ENCODE results near the gene HACD2. TPM values are rescaled to one million over a fixed set of nuclear protein-coding genes. Genes with fewer than 3 reads are reported as not detected.
"Not testable (repeated sequence)": the region's sequence is repeated elsewhere in the genome, so short reads cannot be mapped to it uniquely, and the experiment has no call there.

Gene HACD2
- total RNA-seq, 3 donors from 2014 or later = 20.6 to 27.5 (median 26.8) TPM

DNA sequence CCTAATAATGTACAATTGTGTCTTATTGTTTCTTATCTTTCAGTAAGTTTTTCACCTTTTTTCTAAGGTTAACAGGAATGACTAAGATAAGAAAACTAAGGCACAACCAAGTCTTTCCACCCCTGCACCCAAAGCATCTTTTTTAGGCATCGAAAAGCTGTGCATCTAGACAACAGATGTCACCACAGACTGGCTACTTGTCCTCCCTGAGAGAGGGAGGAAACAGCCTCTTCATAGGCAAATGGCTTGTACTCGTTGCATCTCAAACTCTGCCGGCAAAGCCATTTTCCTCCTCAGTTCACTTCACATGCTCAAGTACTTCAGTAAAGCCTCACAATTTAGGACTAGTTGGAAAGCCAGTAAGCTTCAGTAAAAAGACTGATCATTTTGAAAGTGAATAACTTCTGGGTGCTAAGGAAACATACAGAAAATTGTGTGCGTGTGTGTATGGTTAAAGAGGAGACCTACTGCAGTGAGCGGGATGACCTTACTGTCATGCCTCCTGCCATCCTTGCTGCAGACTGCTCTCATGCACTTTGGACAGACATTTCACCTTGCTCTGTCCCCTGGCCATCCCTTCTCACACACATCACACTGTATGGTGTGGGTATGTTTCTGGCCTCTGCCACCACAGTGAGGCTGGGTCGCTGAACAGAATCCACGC is 36.5 kb upstream of the HACD2 start:
- Mint-ChIP-seq H3K36me3 (ENCODE audit: insufficient read depth) (no peaks in the 10 kb centered on the region), H3K9me3 (no peaks in the 10 kb centered on the region), H3K4me3 (no peak overlapping the region), H3K4me1 (ENCODE audit: low read depth) (no peaks in the 10 kb centered on the region), H3K27me3 (ENCODE audit: low read depth) (peaks cover 1% of the 10 kb centered on the region)
- ATAC-seq (no peak), DNase-seq (no peak)

DNA sequence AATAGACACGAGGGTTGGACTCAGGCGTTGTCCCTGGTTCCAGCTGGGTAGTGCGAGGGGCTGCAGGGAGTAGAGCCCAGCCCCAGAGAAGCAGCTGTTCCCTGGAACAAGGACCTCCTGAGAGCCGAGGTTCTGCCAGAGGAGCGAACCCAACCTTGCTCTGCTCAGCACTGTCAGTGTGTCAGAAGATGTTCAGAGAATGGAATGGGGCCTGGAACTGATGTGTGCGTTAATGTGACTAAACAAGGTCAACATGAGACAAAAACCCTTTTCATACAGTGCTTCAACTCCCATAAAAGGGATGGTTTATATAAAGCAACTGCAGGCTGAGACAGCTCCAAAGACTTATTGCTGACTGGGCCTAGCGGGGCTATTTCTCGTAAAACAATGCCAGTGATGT is 35.5 kb upstream of the HACD2 start:
- DNase-seq = no peak
- H3K9me3 Mint-ChIP-seq = no peaks in the 10 kb centered on the region
- H3K4me1 Mint-ChIP-seq (ENCODE audit: low read depth) = no peaks in the 10 kb centered on the region
- ATAC-seq = no peak
- no peaks in the 10 kb centered on the region for H3K36me3 Mint-ChIP-seq (ENCODE audit: insufficient read depth)
- H3K27me3 Mint-ChIP-seq (ENCODE audit: low read depth) = peaks cover 1% of the 10 kb centered on the region
- no peak overlapping the region for H3K4me3 Mint-ChIP-seq

DNA sequence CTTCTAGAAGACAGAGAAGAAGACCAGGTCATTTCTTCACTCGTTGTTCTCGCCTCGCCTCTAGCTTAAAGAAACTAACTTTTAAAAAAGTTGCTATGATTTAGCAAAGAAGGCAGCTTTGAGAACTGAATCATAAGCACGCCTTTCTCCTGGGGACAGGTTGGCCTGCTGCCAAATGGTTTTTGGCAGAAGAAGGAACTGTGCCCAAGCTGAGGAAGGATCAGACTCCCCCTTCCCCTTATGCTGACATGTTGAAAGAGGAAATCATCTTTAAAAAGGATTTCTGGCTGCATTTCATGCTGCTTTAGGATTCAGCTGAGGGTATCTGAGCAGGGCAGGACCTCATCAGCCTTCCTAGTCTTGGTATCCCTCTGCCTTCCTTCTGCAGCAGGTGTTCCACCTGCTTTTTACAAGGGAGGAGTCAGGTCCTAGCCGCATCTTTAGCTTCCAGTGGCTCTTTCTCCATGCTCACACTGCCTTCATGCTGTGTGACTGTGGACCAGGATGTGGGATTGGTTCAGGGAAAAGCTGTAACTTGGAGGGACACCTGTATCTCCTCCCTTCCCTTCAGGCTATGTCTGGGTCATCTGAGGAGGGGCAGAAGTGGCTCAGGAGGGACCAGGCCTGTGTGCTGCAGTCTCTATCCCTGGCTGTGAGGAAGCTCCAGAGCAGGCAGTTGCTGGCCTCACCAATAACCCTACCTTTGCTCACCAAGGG is 34.1 kb upstream of the HACD2 start:
- ATAC-seq (no peak), DNase-seq (no peak)
- Mint-ChIP-seq H3K27me3 (ENCODE audit: low read depth) (no peaks in the 10 kb centered on the region), H3K9me3 (no peaks in the 10 kb centered on the region), H3K4me1 (ENCODE audit: low read depth) (no peaks in the 10 kb centered on the region), H3K4me3 (no peak overlapping the region), H3K36me3 (ENCODE audit: insufficient read depth) (peaks cover 3% of the 10 kb centered on the region)

DNA sequence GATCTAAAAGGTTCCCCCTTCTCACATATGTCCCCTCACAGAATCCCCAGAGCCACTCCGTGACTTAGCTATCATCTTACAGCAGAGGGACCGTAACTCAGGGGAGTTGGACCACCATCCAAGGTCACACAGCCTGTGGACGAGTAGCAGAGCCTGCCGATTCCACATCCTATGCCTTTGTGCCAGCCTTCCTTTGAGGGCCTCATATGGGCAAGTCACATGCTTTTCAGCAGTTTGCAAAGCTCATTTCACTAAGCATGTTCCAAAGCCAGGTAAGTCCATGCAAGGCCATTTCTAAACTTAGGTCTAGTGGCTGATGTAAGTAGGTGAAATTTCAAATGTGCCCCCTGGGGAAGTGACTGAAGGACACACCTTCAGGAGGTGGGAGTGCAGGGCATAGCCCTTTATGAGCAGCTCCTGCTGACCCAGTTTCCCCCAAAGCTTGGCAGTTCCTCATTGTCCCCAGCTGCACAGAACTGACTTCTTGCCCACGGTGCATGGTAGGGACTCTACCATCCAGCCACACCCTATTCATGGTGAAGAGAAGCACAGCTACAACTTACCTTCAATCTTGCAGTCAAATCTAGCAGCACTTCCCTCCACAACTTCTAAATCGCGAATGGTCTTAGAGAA is 33.3 kb upstream of the HACD2 start:
- ATAC-seq (no peak), DNase-seq (no peak)
- Mint-ChIP-seq H3K4me3 (no peak overlapping the region), H3K4me1 (ENCODE audit: low read depth) (no peaks in the 10 kb centered on the region), H3K9me3 (no peaks in the 10 kb centered on the region), H3K36me3 (ENCODE audit: insufficient read depth) (peaks cover 3% of the 10 kb centered on the region), H3K27me3 (ENCODE audit: low read depth) (no peaks in the 10 kb centered on the region)

DNA sequence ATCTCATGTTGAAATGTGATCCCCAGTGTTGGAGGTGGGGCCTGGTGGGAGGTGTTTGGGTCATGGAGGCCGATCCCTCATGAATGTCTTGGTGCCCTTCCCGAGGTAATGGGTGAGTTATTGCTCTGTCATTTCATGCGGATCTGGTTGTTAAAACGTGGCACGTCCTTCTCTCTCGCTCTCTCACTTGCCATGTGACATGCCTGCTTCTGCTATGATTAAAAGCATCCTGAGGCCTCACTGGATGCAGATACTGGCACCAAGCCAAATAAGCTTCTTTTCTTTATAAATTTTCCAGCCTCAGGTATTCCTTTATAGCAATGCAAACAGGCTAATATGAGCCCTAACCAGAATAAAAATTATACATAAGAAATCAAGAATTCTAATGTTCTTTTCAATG is 31.7 kb upstream of the HACD2 start:
- no peak overlapping the region for H3K4me3 Mint-ChIP-seq
- H3K4me1 Mint-ChIP-seq (ENCODE audit: low read depth) = no peaks in the 10 kb centered on the region
- ATAC-seq (no peak), DNase-seq (no peak)
- H3K27me3 Mint-ChIP-seq (ENCODE audit: low read depth) = no peaks in the 10 kb centered on the region
- H3K9me3 Mint-ChIP-seq = no peaks in the 10 kb centered on the region
- H3K36me3 Mint-ChIP-seq (ENCODE audit: insufficient read depth) = peaks cover 7% of the 10 kb centered on the region

DNA sequence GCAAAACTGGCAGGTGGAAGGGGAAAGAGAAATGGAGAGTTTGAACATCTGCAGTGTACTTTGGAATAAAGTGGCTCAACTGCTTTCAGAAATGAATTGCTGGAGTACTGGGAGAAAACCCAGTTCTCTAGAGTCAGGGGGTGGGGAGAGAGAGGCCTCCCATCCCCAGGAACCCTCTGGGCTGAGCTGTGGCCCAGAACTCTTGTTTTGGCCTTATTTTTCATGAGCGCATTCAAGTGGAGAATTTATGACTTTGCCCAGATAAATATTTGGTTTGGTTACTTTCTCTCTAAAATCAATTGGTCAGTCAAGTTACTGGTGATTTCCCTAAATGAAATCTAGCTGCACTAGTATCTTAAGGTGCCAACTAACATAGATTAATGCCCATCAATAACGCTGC is 28.7 kb upstream of the HACD2 start:
- peaks cover 7% of the 10 kb centered on the region for H3K36me3 Mint-ChIP-seq (ENCODE audit: insufficient read depth)
- no peaks in the 10 kb centered on the region for H3K9me3 Mint-ChIP-seq
- ATAC-seq = no peak
- no peak overlapping the region for H3K4me3 Mint-ChIP-seq
- H3K27me3 Mint-ChIP-seq (ENCODE audit: low read depth) = no peaks in the 10 kb centered on the region
- DNase-seq = no peak
- peaks cover 4% of the 10 kb centered on the region for H3K4me1 Mint-ChIP-seq (ENCODE audit: low read depth)

DNA sequence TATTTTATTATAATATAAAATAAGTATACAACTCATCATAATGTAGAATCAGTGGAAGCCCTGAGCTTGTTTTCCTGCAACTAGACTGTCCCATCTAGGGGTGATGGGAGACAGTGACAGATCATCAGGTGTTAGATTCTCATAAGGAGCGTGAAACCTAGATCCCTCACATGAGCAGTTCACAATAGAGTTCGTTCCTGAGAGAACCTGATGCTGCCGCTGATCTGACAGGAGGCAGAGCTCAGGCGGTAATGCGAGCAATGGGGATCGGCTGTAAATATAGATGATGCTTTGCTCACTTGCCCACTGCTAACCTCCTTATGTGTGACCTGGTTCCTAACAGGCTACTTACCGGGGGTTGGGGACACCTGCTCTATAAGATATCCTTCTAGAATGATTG is 26.8 kb upstream of the HACD2 start:
- H3K4me1 Mint-ChIP-seq (ENCODE audit: low read depth); ATAC-seq; H3K9me3 Mint-ChIP-seq; H3K27me3 Mint-ChIP-seq (ENCODE audit: low read depth); DNase-seq; H3K36me3 Mint-ChIP-seq (ENCODE audit: insufficient read depth); H3K4me3 Mint-ChIP-seq: not testable (repeated sequence)

DNA sequence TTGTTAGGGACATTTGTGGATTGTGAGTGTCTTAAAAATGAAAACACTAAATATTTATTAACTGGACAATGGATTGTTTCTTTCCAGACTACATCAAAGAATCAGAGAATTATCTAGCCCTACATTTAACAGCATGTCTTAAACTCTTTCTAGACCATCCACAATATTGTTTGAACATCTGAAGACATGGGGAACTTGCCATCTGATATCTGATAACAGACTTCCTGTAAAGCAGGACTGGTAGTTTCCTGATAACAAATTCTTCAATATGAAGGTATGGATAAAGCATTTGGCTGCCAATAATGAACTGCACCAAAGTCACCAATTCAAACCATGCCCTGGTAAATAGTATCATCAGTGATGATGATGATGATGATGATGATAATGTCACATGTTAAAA is 26.2 kb upstream of the HACD2 start:
- DNase-seq = no peak
- H3K4me1 Mint-ChIP-seq (ENCODE audit: low read depth) = peaks cover 4% of the 10 kb centered on the region
- H3K9me3 Mint-ChIP-seq = no peaks in the 10 kb centered on the region
- no peak overlapping the region for H3K4me3 Mint-ChIP-seq
- no peak for ATAC-seq
- peaks cover 7% of the 10 kb centered on the region for H3K36me3 Mint-ChIP-seq (ENCODE audit: insufficient read depth)
- no peaks in the 10 kb centered on the region for H3K27me3 Mint-ChIP-seq (ENCODE audit: low read depth)

DNA sequence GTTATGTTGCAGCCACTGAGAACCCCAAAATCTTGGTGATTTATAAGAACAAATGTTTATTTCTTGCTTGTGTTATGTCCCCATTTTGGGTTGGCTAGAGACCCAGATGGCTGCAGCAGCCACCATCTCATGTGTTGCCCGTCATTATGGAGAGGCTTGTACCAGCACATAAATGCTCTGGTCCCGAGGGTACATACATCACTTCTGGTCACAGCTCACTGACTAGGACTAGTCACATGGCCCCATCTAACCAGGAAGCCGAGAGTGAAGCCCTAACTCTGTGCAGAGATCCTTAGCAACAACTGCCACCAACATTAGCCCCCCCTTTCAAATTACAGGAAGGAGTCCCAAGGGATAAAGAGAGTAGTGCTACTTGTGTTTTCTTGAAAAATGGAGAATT is 25.5 kb upstream of the HACD2 start:
- ATAC-seq = no peak
- DNase-seq = no peak
- H3K4me3 Mint-ChIP-seq = no peak overlapping the region
- H3K36me3 Mint-ChIP-seq (ENCODE audit: insufficient read depth) = peaks cover 7% of the 10 kb centered on the region
- H3K9me3 Mint-ChIP-seq = no peaks in the 10 kb centered on the region
- H3K4me1 Mint-ChIP-seq (ENCODE audit: low read depth) = peaks cover 4% of the 10 kb centered on the region
- H3K27me3 Mint-ChIP-seq (ENCODE audit: low read depth) = no peaks in the 10 kb centered on the region

DNA sequence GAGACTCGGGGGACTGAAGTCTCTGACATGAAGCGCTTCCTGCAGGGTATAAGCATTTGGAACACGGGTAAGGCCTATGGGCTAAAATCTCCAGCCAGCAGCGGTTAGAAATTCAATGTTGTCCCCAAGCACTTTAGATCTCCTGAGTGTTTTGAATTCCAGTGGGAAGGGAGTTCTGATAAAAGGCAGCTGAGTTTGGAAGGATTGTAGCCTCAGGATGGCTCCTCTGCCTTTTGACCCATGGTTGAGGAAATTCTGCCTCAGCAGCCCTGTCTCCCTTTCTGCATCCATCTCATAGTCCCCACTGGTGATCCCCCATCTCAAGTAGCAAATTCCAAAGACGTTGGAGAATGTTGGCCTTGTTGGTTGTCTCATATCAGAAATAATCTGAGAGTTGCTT is 24.2 kb upstream of the HACD2 start:
- peaks cover 7% of the 10 kb centered on the region for H3K36me3 Mint-ChIP-seq (ENCODE audit: insufficient read depth)
- H3K4me1 Mint-ChIP-seq (ENCODE audit: low read depth) = peaks cover 4% of the 10 kb centered on the region
- ATAC-seq = no peak

DNA sequence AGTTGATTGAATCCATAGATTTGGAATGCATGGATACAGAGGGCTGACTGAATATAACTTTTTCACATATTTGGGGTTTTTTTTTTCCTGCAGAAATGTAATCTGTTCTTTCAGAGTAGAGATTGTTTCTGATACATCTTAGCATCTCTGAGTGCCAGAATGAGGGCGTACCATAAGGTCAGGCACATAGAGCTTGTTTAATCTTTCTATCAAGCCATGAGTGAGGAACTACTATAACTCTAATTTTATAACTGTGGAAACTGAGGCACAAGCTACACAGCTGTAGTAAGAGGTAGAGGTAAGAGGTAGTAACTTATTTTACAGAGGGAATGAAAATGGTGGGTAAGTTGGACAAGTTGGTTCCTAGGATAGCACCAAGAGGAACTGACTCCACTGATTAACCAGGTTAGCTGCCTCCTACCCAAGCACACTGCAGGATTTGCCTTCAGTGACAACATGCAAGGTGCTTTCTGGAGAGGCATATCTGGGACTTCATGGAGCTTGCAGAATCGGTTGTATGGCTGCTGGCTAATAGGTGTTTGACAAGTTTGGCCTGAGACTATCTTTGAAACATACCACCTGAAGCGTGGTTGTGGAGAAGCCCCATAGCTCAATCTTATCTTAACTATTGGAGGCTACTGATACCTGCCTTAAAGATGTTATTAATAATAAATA is 23.5 kb upstream of the HACD2 start:
- no peaks in the 10 kb centered on the region for H3K9me3 Mint-ChIP-seq
- ATAC-seq (no peak), DNase-seq (no peak)
- peaks cover 4% of the 10 kb centered on the region for H3K4me1 Mint-ChIP-seq (ENCODE audit: low read depth)
- H3K27me3 Mint-ChIP-seq (ENCODE audit: low read depth) = no peaks in the 10 kb centered on the region
- peaks cover 6% of the 10 kb centered on the region for H3K36me3 Mint-ChIP-seq (ENCODE audit: insufficient read depth)
- H3K4me3 Mint-ChIP-seq = no peak overlapping the region

More for the DNA sequence above, 24.2 kb upstream of the HACD2 start:
- Mint-ChIP-seq H3K27me3 (ENCODE audit: low read depth) (no peaks in the 10 kb centered on the region), H3K9me3 (no peaks in the 10 kb centered on the region), H3K4me3 (no peak overlapping the region)
- no peak for DNase-seq

DNA sequence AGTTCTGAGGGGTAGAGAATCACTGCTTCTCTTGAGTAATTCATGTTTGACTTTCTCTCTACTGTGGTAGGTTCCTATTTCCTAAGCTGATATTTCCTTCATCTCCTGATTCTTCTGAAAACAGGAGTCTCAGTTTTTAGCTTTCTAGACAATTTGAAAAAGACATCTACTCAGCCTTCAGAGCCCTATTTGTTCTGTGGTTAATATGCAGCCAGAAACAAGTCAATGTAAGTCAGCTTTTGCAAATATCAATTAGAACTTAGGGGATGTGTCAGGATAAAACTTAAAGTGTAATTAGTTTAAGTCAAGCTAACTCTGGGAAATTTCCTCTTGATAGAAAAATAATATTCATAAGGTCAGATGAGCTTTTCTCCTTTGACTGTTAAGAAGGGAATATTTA is 21.7 kb upstream of the HACD2 start:
- Mint-ChIP-seq H3K9me3 (no peaks in the 10 kb centered on the region), H3K4me1 (ENCODE audit: low read depth) (peaks cover 4% of the 10 kb centered on the region), H3K27me3 (ENCODE audit: low read depth) (no peaks in the 10 kb centered on the region), H3K4me3 (no peak overlapping the region), H3K36me3 (ENCODE audit: insufficient read depth) (peaks cover 2% of the 10 kb centered on the region)
- no peak for ATAC-seq
- DNase-seq = no peak

DNA sequence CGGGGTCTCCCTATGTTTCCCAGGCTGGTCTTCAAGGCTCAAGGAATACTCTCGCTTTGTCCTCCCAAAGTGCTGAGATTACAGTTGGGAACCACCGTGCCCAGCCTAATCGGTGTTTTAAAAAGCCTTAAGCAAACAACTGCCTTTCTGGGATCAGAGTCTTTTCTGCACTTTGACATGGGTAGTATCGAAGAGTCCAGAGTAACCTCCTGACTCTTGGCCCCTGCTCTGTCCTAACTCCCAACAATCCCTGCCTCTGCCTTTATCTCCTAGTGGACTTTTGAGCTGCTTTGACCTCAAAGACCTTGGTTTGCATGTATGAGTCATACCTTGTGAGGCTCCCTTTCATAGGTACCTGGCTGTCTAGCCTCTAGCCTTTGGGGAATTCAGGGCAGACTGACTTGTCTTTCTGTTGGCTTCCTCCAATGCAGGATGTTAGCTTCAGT is 21.0 kb upstream of the HACD2 start:
- Mint-ChIP-seq H3K4me3 (no peak overlapping the region), H3K9me3 (no peaks in the 10 kb centered on the region), H3K4me1 (ENCODE audit: low read depth) (peaks cover 1% of the 10 kb centered on the region), H3K27me3 (ENCODE audit: low read depth) (no peaks in the 10 kb centered on the region), H3K36me3 (ENCODE audit: insufficient read depth) (peaks cover 7% of the 10 kb centered on the region)
- ATAC-seq = no peak
- DNase-seq = no peak

DNA sequence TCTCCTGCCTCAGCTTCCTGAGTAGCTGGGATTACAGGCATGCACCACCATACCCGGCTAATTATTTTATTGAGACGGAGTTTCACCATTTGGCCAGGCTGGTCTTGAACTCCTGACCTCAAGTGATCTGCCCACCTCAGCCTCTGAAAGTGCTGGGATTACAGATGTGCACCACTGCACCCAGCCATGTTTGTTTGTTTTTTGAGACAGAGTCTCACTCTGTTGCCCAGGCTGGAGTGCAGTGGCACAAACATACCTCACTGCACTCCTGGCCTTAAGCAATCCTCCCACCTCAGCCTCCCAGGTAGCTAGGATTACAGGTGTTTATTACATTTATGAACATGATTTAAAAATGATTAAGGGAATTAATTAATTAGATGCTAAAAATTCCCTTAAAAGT is 18.3 kb upstream of the HACD2 start:
- H3K36me3 Mint-ChIP-seq (ENCODE audit: insufficient read depth) = peaks cover 17% of the 10 kb centered on the region
- H3K9me3 Mint-ChIP-seq; DNase-seq; ATAC-seq; H3K4me3 Mint-ChIP-seq; H3K4me1 Mint-ChIP-seq (ENCODE audit: low read depth); H3K27me3 Mint-ChIP-seq (ENCODE audit: low read depth): not testable (repeated sequence)
